Testis (tissue), 2 donors: Measurements from ENCODE around the gene SATB2.

Source experiments
- CTCF ChIP-seq, 3 experiments: fragments of 450-650 bp in 2 of 3; fragments of 200-600 bp in 1 of 3; sonication (generic) in 1 of 3; IDR thresholded peaks; one replicate each; pipeline ENCODE4 v1.5.1; 2016 to 2019; ENCODE audit warnings: antibody characterized with exemption in 3 of 3, mild to moderate bottlenecking in 2 of 3, moderate library complexity in 1 of 3
- POLR2A ChIP-seq: fragments of 450-650 bp; IDR thresholded peaks from one replicate; pipeline ENCODE4 v1.6.1; 2017; ENCODE audit warnings: antibody characterized with exemption, mild to moderate bottlenecking, moderate library complexity

DNA sequence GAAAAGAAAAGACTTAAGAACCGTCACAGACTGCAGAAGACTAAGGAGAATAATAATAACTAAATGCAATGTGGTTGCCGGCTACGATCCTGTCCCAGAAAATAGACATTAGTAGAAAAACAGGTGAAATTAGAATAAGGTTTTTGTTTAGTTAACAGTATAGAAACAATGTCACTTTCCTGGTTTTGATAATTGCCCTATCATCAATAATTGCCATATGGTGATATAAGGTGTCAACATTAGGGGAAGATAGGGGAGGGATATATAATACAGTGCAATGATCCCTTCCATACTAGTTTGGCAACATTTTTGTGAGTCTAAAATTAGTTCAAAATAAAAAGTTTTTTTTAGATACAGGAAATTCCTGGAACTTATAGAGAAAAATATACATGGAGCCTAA lies 144.8 kb downstream of the SATB2 start:
- TF ChIP-seq CTCF (IDR thresholded peaks at IDR 0.05) (no peak), POLR2A (no peak)
